H1 (cell line): ENCODE measurements around the gene DOCK3. TPM values are rescaled to one million over a fixed set of nuclear protein-coding genes. Genes with fewer than 3 reads are reported as not detected.

Experiments used
- CEBPB ChIP-seq: IDR thresholded peaks from 2 replicates; pipeline ENCODE4 v1.6.1; 2012; ENCODE audit warnings: low read depth, low read length
- MAFK ChIP-seq: IDR thresholded peaks from 2 replicates; pipeline ENCODE4 v1.6.1; 2012; ENCODE audit warnings: low read depth, mild to moderate bottlenecking, improper control_type of control experiment, low read length
- NRF1 ChIP-seq: IDR thresholded peaks from 2 replicates; pipeline ENCODE4 v1.6.1; 2011; ENCODE audit warnings: mild to moderate bottlenecking, low read depth, low read length, improper control_type of control experiment
- RAD21 ChIP-seq, 2 experiments: IDR thresholded peaks in 1 of 2; conservative IDR thresholded peaks in 1 of 2; 2 replicates each; pipeline ENCODE4 v1.6.1; 2011; ENCODE audit warnings: low read depth in 2 of 2, low read length in 2 of 2, improper control_type of control experiment in 1 of 2, inconsistent platforms in 1 of 2, mild to moderate bottlenecking in 1 of 2, moderate library complexity in 1 of 2
- SIN3A ChIP-seq, 2 experiments: IDR thresholded peaks in 1 of 2; conservative IDR thresholded peaks in 1 of 2; 2 replicates each; pipeline ENCODE4 v1.6.1; 2011 to 2012; ENCODE audit warnings: low read length in 2 of 2, improper control_type of control experiment in 1 of 2, low read depth in 1 of 2, mild to moderate bottlenecking in 1 of 2
- TAF1 ChIP-seq: IDR thresholded peaks from 2 replicates; pipeline ENCODE4 v1.6.1; 2011; ENCODE audit warnings: mild to moderate bottlenecking, low read depth, low read length
- USF2 ChIP-seq: IDR thresholded peaks from 2 replicates; pipeline ENCODE4 v1.6.1; 2011; ENCODE audit warnings: low read length, improper control_type of control experiment
- ZNF274 ChIP-seq: IDR thresholded peaks from 2 replicates; pipeline ENCODE4 v1.7.0; 2012; ENCODE audit warnings: low read length, borderline replicate concordance; ENCODE audit errors: extremely low read depth
- polyA plus RNA-seq, 7 experiments: library from polyadenylated mRNA; depleted of rRNA in 3 of 7; stranded (reverse) in 5 of 7; unstranded in 2 of 7; fragments of >200 nt in 5 of 7; fragments of 200-250 nt in 2 of 7; gene quantifications; 1 replicate in 5 of 7; 2 replicates in 1 of 7; 4 replicates in 1 of 7; pipeline versions ENCODE4 v1.2.1 to v1.2.3, GENCODE V29; 2011 to 2013; ENCODE audit warnings: missing spikeins in 2 of 7, mixed read lengths in 2 of 7
- total RNA-seq: library from RNA; stranded (reverse); fragmentation: NEBNext Ultra II Directional; extraction: Animal tissue kit (Norgen Biotek cat#: 25700); gene quantifications from 2 replicates; pipeline ENCODE4 v1.2.1, GENCODE V29; 2021
- TF ChIP-seq, protein P1 (sequence below): fragments of 300-600 bp; sonication (generic); IDR thresholded peaks from 2 replicates; pipeline ENCODE4 v1.7.1; 2012; ENCODE audit warnings: low read length, moderate library complexity, mild to moderate bottlenecking, inconsistent platforms; ENCODE audit not compliant: insufficient replicate concordance
- TF ChIP-seq, protein P2 (sequence below): IDR thresholded peaks from 2 replicates; pipeline ENCODE4 v1.6.1; 2011; ENCODE audit warnings: low read depth, mild to moderate bottlenecking, low read length; ENCODE audit not compliant: insufficient read depth

The DOCK3 gene
- total and polyA plus RNA-seq, 2 of the 8 experiments (the other 6 are each of a cell fraction or from before 2014, with no cell fraction given): 2.7 to 5.0 TPM

DNA sequence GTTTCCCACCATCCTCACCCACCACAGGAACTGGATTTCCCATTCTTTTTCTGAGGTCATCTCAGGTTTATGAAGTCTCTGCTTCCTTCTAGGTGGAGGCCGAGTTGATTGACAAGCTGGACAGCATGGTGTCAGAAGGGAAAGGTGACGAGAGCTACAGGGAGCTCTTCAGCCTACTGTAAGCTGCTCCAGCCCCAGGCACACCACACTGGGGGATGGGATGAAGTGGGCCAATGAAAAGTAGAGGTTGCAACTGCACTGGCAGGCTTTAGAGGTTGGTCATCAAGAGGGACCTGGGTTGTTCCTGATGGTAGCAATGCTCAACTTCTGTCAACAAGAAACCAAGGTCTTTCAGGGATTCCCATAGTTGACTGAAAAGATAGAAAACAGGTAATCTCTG, 655.3 kb downstream of the DOCK3 start (continued):
- TF ChIP-seq, protein P1, sequence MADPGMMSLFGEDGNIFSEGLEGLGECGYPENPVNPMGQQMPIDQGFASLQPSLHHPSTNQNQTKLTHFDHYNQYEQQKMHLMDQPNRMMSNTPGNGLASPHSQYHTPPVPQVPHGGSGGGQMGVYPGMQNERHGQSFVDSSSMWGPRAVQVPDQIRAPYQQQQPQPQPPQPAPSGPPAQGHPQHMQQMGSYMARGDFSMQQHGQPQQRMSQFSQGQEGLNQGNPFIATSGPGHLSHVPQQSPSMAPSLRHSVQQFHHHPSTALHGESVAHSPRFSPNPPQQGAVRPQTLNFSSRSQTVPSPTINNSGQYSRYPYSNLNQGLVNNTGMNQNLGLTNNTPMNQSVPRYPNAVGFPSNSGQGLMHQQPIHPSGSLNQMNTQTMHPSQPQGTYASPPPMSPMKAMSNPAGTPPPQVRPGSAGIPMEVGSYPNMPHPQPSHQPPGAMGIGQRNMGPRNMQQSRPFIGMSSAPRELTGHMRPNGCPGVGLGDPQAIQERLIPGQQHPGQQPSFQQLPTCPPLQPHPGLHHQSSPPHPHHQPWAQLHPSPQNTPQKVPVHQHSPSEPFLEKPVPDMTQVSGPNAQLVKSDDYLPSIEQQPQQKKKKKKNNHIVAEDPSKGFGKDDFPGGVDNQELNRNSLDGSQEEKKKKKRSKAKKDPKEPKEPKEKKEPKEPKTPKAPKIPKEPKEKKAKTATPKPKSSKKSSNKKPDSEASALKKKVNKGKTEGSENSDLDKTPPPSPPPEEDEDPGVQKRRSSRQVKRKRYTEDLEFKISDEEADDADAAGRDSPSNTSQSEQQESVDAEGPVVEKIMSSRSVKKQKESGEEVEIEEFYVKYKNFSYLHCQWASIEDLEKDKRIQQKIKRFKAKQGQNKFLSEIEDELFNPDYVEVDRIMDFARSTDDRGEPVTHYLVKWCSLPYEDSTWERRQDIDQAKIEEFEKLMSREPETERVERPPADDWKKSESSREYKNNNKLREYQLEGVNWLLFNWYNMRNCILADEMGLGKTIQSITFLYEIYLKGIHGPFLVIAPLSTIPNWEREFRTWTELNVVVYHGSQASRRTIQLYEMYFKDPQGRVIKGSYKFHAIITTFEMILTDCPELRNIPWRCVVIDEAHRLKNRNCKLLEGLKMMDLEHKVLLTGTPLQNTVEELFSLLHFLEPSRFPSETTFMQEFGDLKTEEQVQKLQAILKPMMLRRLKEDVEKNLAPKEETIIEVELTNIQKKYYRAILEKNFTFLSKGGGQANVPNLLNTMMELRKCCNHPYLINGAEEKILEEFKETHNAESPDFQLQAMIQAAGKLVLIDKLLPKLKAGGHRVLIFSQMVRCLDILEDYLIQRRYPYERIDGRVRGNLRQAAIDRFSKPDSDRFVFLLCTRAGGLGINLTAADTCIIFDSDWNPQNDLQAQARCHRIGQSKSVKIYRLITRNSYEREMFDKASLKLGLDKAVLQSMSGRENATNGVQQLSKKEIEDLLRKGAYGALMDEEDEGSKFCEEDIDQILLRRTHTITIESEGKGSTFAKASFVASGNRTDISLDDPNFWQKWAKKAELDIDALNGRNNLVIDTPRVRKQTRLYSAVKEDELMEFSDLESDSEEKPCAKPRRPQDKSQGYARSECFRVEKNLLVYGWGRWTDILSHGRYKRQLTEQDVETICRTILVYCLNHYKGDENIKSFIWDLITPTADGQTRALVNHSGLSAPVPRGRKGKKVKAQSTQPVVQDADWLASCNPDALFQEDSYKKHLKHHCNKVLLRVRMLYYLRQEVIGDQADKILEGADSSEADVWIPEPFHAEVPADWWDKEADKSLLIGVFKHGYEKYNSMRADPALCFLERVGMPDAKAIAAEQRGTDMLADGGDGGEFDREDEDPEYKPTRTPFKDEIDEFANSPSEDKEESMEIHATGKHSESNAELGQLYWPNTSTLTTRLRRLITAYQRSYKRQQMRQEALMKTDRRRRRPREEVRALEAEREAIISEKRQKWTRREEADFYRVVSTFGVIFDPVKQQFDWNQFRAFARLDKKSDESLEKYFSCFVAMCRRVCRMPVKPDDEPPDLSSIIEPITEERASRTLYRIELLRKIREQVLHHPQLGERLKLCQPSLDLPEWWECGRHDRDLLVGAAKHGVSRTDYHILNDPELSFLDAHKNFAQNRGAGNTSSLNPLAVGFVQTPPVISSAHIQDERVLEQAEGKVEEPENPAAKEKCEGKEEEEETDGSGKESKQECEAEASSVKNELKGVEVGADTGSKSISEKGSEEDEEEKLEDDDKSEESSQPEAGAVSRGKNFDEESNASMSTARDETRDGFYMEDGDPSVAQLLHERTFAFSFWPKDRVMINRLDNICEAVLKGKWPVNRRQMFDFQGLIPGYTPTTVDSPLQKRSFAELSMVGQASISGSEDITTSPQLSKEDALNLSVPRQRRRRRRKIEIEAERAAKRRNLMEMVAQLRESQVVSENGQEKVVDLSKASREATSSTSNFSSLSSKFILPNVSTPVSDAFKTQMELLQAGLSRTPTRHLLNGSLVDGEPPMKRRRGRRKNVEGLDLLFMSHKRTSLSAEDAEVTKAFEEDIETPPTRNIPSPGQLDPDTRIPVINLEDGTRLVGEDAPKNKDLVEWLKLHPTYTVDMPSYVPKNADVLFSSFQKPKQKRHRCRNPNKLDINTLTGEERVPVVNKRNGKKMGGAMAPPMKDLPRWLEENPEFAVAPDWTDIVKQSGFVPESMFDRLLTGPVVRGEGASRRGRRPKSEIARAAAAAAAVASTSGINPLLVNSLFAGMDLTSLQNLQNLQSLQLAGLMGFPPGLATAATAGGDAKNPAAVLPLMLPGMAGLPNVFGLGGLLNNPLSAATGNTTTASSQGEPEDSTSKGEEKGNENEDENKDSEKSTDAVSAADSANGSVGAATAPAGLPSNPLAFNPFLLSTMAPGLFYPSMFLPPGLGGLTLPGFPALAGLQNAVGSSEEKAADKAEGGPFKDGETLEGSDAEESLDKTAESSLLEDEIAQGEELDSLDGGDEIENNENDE: no peak
- TF ChIP-seq ZNF274 (no peak), NRF1 (no peak), SIN3A (conservative IDR thresholded peaks at IDR 0.05 in 1 of 2, IDR thresholded peaks at IDR 0.05 in 1 of 2; ENCODE audit: low read depth in 1 of 2, low read length in 2 of 2) (no peak), RAD21 (IDR thresholded peaks at IDR 0.05 in 1 of 2, conservative IDR thresholded peaks at IDR 0.05 in 1 of 2; ENCODE audit: low read depth in 2 of 2, low read length in 2 of 2) (no peak), TAF1 (no peak), MAFK (no peak), USF2 (no peak), CEBPB (no peak)
- TF ChIP-seq, protein P2, sequence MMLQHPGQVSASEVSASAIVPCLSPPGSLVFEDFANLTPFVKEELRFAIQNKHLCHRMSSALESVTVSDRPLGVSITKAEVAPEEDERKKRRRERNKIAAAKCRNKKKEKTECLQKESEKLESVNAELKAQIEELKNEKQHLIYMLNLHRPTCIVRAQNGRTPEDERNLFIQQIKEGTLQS: no peak
